GM12878 (cell line): ENCODE results near the gene LAMA2. TPM values are rescaled to one million over a fixed set of nuclear protein-coding genes. Genes with fewer than 3 reads are reported as not detected.

Experiments
- ATAC-seq: fragments of 200-7000 bp; cut with Tn5 transposase; 3 replicates; pipeline ENCODE4 v1.9.1; 2020; ENCODE audit warnings: mild to moderate bottlenecking, moderate library complexity
- BruUV-seq: library from RNA; stranded (reverse); fragments of 400-500 nt; replicated peaks from 2 replicates; lab custom pipeline; 2021; lab: Mats Ljungman, UMichigan
- CTCF ChIA-PET: fragments of 300-600 bp; sonication (Branson Sonifier 250); formaldehyde crosslinking; extraction: SDS; loops from one replicate; lab custom pipeline; 2021; ENCODE audit warnings: inconsistent platforms; lab: Yijun Ruan, JAX
- POLR2A ChIA-PET: fragments of 350-600 bp; formaldehyde crosslinking; extraction: SDS; loops from one replicate; lab custom pipeline; 2021; ENCODE audit warnings: inconsistent platforms; lab: Charles Lee
- RAD21 ChIA-PET: fragments of 300-600 bp; sonication (Branson Sonifier 250); formaldehyde crosslinking; loops from one replicate; lab custom pipeline; 2023; ENCODE audit warnings: antibody characterized with exemption; ENCODE audit not compliant: unreplicated experiment; lab: Charles Lee
- SMC1A ChIA-PET: fragments of 300-600 bp; sonication (Branson Sonifier 250); formaldehyde crosslinking; loops from one replicate; lab custom pipeline; 2023; ENCODE audit not compliant: unreplicated experiment, uncharacterized antibody; lab: Charles Lee
- DNase-seq: peaks from one replicate; pipeline ENCODE4 v3.0.0-alpha.2; 2011; ENCODE audit warnings: low read depth, low spot score
- FAIRE-seq: peaks from 3 replicates; lab custom pipeline; 2011; peaks lifted over from hg19 to GRCh38; lab: Jason Lieb, UNC
- H2AFZ ChIP-seq: 2 replicates; pipeline ENCODE4 v1.6.0; 2011; ENCODE audit warnings: low read depth, low read length, control low read depth; ENCODE audit not compliant: control insufficient read depth
- H3K27ac ChIP-seq: 2 replicates; pipeline ENCODE4 v1.5.1; 2011; ENCODE audit warnings: control low read depth; ENCODE audit not compliant: control insufficient read depth, insufficient read depth
- H3K27me3 ChIP-seq, 2 experiments: replicated peaks in 1 of 2; 2 replicates each; pipeline versions ENCODE4 v1.6.0 to v1.6.1; 2011; ENCODE audit warnings: low read length in 1 of 2; ENCODE audit not compliant: control insufficient read depth in 2 of 2, insufficient read depth in 2 of 2
- H3K36me3 ChIP-seq, 2 experiments: 2 replicates each; pipeline ENCODE4 v1.5.1; 2011; ENCODE audit warnings: low read length in 1 of 2; ENCODE audit not compliant: control insufficient read depth in 2 of 2, insufficient read depth in 2 of 2
- H3K4me1 ChIP-seq: 2 replicates; pipeline ENCODE4 v1.6.1; 2011; ENCODE audit warnings: mild to moderate bottlenecking, low read length, moderate library complexity, mixed read lengths; ENCODE audit not compliant: control insufficient read depth, insufficient read depth
- H3K4me2 ChIP-seq: 2 replicates; pipeline ENCODE4 v1.6.0; 2011; ENCODE audit warnings: control low read depth; ENCODE audit not compliant: control insufficient read depth, insufficient read depth
- H3K4me3 ChIP-seq: fragments of 200-600 bp; sonication (generic); 2 replicates; pipeline ENCODE4 v1.5.1; 2016
- H3K79me2 ChIP-seq: 2 replicates; pipeline ENCODE4 v1.6.0; 2011; ENCODE audit warnings: low read length; ENCODE audit not compliant: control insufficient read depth, insufficient read depth
- H3K9ac ChIP-seq: 2 replicates; pipeline ENCODE4 v1.8.0; 2011; ENCODE audit warnings: low read length, control low read depth, mixed read lengths; ENCODE audit not compliant: control insufficient read depth, insufficient read depth
- H3K9me3 ChIP-seq: replicated peaks from 3 replicates; pipeline ENCODE4 v1.5.1; 2011; ENCODE audit warnings: mild to moderate bottlenecking, low read length; ENCODE audit not compliant: control insufficient read depth, insufficient read depth
- H4K20me1 ChIP-seq: 2 replicates; pipeline ENCODE4 v1.6.0; 2011; ENCODE audit not compliant: control insufficient read depth, insufficient read depth
- BRCA1 ChIP-seq: IDR thresholded peaks from 2 replicates; pipeline ENCODE4 v1.6.1; 2011; ENCODE audit warnings: low read depth, low read length, improper control_type of control experiment
- CBFB ChIP-seq: IDR thresholded peaks from 2 replicates; pipeline ENCODE4 v1.6.1; 2016; ENCODE audit warnings: antibody characterized with exemption, low read depth
- IKZF2 ChIP-seq, 2 experiments: fragments of 450-650 bp; IDR thresholded peaks; 2 replicates each; pipeline ENCODE4 v1.6.1; 2017; ENCODE audit warnings: mild to moderate bottlenecking in 2 of 2, moderate library complexity in 2 of 2
- JUNB ChIP-seq: IDR thresholded peaks from 2 replicates; pipeline ENCODE4 v1.6.1; 2016; ENCODE audit warnings: antibody characterized with exemption, mild to moderate bottlenecking
- NR2C1 ChIP-seq: fragments of 450-650 bp; IDR thresholded peaks from 2 replicates; pipeline ENCODE4 v1.6.1; 2017; ENCODE audit warnings: antibody characterized with exemption, mild to moderate bottlenecking, moderate library complexity
- PAX5 ChIP-seq: IDR thresholded peaks from 2 replicates; pipeline ENCODE4 v1.6.1; 2011; ENCODE audit warnings: low read depth, low read length, borderline replicate concordance
- RUNX3 ChIP-seq: IDR thresholded peaks from 2 replicates; pipeline ENCODE4 v1.6.1; 2012; ENCODE audit warnings: low read length, inconsistent platforms
- SMAD1 ChIP-seq: fragments of 450-650 bp; IDR thresholded peaks from 2 replicates; pipeline ENCODE4 v1.6.1; 2018; ENCODE audit warnings: mild to moderate bottlenecking, low read depth; ENCODE audit not compliant: partially characterized antibody
- TARDBP ChIP-seq: IDR thresholded peaks from 2 replicates; pipeline ENCODE4 v1.6.1; 2016; ENCODE audit warnings: borderline replicate concordance
- WGBS: methylation state at CpG from one replicate; pipeline ENCODE4 v1.1.6; 2016; ENCODE audit warnings: low lambda C conversion rate; ENCODE audit not compliant: insufficient replicate concordance, insufficient coverage; ENCODE audit errors: missing lambda C conversion rate; 5-methylcytosine and 5-hydroxymethylcytosine counted together
- in situ Hi-C: fragments of 300-500 bp; cut with MboI; formaldehyde crosslinking; loops from 9 replicates; pipeline ENCODE4 v1.14.3; 2018; ENCODE audit warnings: mixed read lengths
- intact Hi-C: fragments of 100-400 bp; cut with micrococcal nuclease; formaldehyde crosslinking; loops from one replicate; pipeline ENCODE4 v1.14.2; 2022; ENCODE audit not compliant: unreplicated experiment
- polyA plus RNA-seq, 11 experiments: library from polyadenylated mRNA; depleted of rRNA in 4 of 11; unstranded in 6 of 11; stranded (reverse) in 5 of 11; fragments of >200 nt; fragmentation: Nextera tagmentation in 4 of 11; fragmentation: Illumina TruSeq in 1 of 11; extraction: Ambion mirVana in 4 of 11; extraction: Trizol in 1 of 11; gene quantifications; 1 replicate in 1 of 11; 2 replicates in 10 of 11; pipeline versions ENCODE4 v1.2.1 to v1.2.3, GENCODE V29; 2011 to 2016; ENCODE audit warnings: inconsistent platforms in 2 of 11, missing spikeins in 2 of 11, low read depth in 1 of 11
- total RNA-seq, 4 experiments: library from RNA; depleted of rRNA in 3 of 4; stranded (reverse); fragments of >200 nt in 3 of 4; fragmentation: Illumina TruSeq in 1 of 4; extraction: Trizol in 1 of 4; gene quantifications; 2 replicates each; pipeline versions ENCODE4 v1.2.1 to v1.2.3, GENCODE V29; 2013 to 2021
- TF ChIP-seq, protein P1 (sequence below): IDR thresholded peaks from 2 replicates; pipeline ENCODE4 v1.6.1; 2012; ENCODE audit warnings: low read depth, low read length, improper control_type of control experiment
- TF ChIP-seq, protein P2 (sequence below): fragments of 450-650 bp; IDR thresholded peaks from 2 replicates; pipeline ENCODE4 v1.6.1; 2017; ENCODE audit warnings: mild to moderate bottlenecking, moderate library complexity

LAMA2 gene
- total and polyA plus RNA-seq, 10 of the 15 experiments (the other 5 are each of a cell fraction or from before 2014, with no cell fraction given), result 0.04 to 2.0 (median 0.37) TPM; not detected in 1

DNA sequence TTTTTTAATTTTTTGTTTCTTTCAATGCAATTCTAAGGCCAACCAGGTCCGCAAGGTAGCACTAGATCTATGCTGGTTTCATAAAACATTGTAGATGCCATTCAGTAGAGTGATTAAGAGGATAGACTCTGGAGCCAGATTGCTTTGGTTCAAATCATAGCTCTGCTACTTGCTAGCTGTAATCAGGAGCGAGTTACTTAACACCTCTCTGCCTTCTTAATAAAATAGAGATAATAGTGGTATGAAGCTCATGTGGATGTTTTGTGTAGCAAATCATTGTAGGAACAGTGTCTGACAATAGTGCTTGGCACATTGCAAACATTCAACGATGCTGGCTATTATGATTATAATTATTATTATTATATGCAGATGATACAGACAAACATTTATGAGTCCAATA is 164.9 kb downstream of the LAMA2 start:
- RAD21 ChIA-PET, result no interaction called here
- Histone ChIP-seq H3K27ac (no peak overlapping the region), H3K79me2 (no peaks in the 10 kb centered on the region), H3K27me3 (no peaks in the 10 kb centered on the region), H3K9me3 (no peaks in the 10 kb centered on the region), H3K9ac (no peak overlapping the region), H3K4me3 (no peak overlapping the region), H4K20me1 (no peaks in the 10 kb centered on the region), H2AFZ (no peak overlapping the region), H3K4me1 (no peaks in the 10 kb centered on the region), H3K36me3 (no peaks in the 10 kb centered on the region), H3K4me2 (no peak overlapping the region)
- WGBS, result 35% methylated on average over 3 of the region's 3 CpGs
- TF ChIP-seq PAX5, result no peak
- CTCF ChIA-PET, result no interaction called here
- in situ Hi-C loops (no loop called here), intact Hi-C loops (no loop called here)
- FAIRE-seq (no peak), ATAC-seq (no peak), DNase-seq (no peak)
- SMC1A ChIA-PET, result interaction anchor here (1.2 kb wide), 1 partner anchor 22 kb away, joined by 3 read pairs; no protein-coding TSS in a partner anchor
- BruUV-seq, result no TSS peak
- POLR2A ChIA-PET, result no interaction called here

DNA sequence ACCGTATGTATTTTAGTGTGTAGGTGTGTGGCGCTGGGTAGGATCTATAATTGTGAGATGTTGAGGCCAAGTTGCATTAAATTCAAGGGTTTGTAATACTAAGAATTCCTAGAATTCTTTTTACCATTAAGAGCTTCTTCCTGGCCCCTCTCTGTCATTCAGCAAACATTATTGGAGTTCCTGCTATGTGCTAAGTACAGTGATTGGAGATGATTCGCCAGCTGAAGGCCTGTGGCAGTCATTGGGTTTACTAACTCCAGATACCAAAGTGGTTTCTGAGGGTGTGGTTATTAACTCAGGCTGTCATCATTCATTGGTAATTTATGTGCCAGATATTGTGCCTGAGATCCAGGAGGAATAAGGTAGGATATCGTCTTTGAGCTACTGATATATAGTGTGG is 167.1 kb downstream of the LAMA2 start:
- ATAC-seq (no peak), DNase-seq (no peak), FAIRE-seq (no peak)
- H4K20me1 ChIP-seq, result no peaks in the 10 kb centered on the region
- ChIA-PET POLR2A (interaction anchor here (0.7 kb wide), 1 partner anchor 298 kb away, joined by 4 read pairs; no protein-coding TSS in a partner anchor), SMC1A (interaction anchor here (1.1 kb wide), 1 partner anchor 12 kb away, joined by 3 read pairs; no protein-coding TSS in a partner anchor), CTCF (no interaction called here), RAD21 (no interaction called here)
- H3K27ac ChIP-seq, result no peak overlapping the region
- WGBS, result 55% methylated on average over 4 of the region's 4 CpGs
- no peaks in the 10 kb centered on the region for H3K27me3 ChIP-seq
- no peak overlapping the region for H2AFZ ChIP-seq
- H3K4me1 ChIP-seq, result no peaks in the 10 kb centered on the region
- no peak overlapping the region for H3K9ac ChIP-seq
- BruUV-seq, result no TSS peak
- no peak overlapping the region for H3K4me3 ChIP-seq
- no peaks in the 10 kb centered on the region for H3K9me3 ChIP-seq
- intact Hi-C loops, result no loop called here
- H3K79me2 ChIP-seq, result no peaks in the 10 kb centered on the region
- H3K4me2 ChIP-seq, result no peak overlapping the region
- in situ Hi-C loops, result no loop called here
- H3K36me3 ChIP-seq, result no peaks in the 10 kb centered on the region
- TF ChIP-seq JUNB, result no peak
- TF ChIP-seq IKZF2 (IDR thresholded peaks at IDR 0.05), result no peak
- TF ChIP-seq TARDBP, result no peak
- no peak for TF ChIP-seq NR2C1
- TF ChIP-seq CBFB, result no peak
- TF ChIP-seq, protein P1, sequence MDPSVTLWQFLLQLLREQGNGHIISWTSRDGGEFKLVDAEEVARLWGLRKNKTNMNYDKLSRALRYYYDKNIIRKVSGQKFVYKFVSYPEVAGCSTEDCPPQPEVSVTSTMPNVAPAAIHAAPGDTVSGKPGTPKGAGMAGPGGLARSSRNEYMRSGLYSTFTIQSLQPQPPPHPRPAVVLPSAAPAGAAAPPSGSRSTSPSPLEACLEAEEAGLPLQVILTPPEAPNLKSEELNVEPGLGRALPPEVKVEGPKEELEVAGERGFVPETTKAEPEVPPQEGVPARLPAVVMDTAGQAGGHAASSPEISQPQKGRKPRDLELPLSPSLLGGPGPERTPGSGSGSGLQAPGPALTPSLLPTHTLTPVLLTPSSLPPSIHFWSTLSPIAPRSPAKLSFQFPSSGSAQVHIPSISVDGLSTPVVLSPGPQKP, result no peak
- TF ChIP-seq BRCA1, result no peak
- TF ChIP-seq SMAD1, result no peak
- TF ChIP-seq RUNX3, result no peak
- TF ChIP-seq, protein P2, sequence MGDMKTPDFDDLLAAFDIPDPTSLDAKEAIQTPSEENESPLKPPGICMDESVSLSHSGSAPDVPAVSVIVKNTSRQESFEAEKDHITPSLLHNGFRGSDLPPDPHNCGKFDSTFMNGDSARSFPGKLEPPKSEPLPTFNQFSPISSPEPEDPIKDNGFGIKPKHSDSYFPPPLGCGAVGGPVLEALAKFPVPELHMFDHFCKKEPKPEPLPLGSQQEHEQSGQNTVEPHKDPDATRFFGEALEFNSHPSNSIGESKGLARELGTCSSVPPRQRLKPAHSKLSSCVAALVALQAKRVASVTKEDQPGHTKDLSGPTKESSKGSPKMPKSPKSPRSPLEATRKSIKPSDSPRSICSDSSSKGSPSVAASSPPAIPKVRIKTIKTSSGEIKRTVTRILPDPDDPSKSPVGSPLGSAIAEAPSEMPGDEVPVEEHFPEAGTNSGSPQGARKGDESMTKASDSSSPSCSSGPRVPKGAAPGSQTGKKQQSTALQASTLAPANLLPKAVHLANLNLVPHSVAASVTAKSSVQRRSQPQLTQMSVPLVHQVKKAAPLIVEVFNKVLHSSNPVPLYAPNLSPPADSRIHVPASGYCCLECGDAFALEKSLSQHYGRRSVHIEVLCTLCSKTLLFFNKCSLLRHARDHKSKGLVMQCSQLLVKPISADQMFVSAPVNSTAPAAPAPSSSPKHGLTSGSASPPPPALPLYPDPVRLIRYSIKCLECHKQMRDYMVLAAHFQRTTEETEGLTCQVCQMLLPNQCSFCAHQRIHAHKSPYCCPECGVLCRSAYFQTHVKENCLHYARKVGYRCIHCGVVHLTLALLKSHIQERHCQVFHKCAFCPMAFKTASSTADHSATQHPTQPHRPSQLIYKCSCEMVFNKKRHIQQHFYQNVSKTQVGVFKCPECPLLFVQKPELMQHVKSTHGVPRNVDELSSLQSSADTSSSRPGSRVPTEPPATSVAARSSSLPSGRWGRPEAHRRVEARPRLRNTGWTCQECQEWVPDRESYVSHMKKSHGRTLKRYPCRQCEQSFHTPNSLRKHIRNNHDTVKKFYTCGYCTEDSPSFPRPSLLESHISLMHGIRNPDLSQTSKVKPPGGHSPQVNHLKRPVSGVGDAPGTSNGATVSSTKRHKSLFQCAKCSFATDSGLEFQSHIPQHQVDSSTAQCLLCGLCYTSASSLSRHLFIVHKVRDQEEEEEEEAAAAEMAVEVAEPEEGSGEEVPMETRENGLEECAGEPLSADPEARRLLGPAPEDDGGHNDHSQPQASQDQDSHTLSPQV, result no peak
